Fibroblast of lung (primary cell): Measurements from ENCODE around the gene SYT9. TPM values are rescaled to one million over a fixed set of nuclear protein-coding genes. Genes with fewer than 3 reads are reported as not detected.

Source experiments
- DNase-seq, 2 donors: peaks; one replicate each; pipeline versions ENCODE4 v3.0.0 to v3.0.0-alpha.2; 2010; ENCODE audit warnings: low read depth in 2 of 2
- H2AFZ ChIP-seq: 2 replicates; pipeline ENCODE4 v1.5.1; 2012; ENCODE audit warnings: low read length, control low read depth, inconsistent platforms
- H3K27ac ChIP-seq: 2 replicates; pipeline ENCODE4 v1.5.1; 2011; ENCODE audit warnings: low read length, control low read depth; ENCODE audit not compliant: insufficient read depth
- H3K27me3 ChIP-seq: 2 replicates; pipeline ENCODE4 v1.5.1; 2011; ENCODE audit warnings: mild to moderate bottlenecking, low read length; ENCODE audit not compliant: control insufficient read depth, insufficient read depth
- H3K36me3 ChIP-seq: 2 replicates; pipeline ENCODE4 v1.5.1; 2011; ENCODE audit warnings: low read length; ENCODE audit not compliant: control insufficient read depth, insufficient read depth
- H3K4me1 ChIP-seq: 2 replicates; pipeline ENCODE4 v1.5.1; 2011; ENCODE audit warnings: low read length; ENCODE audit not compliant: control insufficient read depth, insufficient read depth; ENCODE audit errors: extremely low read depth
- H3K4me2 ChIP-seq: 2 replicates; pipeline ENCODE4 v1.5.1; 2011; ENCODE audit warnings: low read length, control low read depth; ENCODE audit not compliant: insufficient read depth; ENCODE audit errors: extremely low read depth
- H3K4me3 ChIP-seq, 4 experiments: fragments of 200-600 bp in 1 of 4; sonication (generic) in 1 of 4; replicated peaks in 1 of 4; 2 replicates each; pipeline ENCODE4 v1.5.1; 2011 to 2016; ENCODE audit warnings: low read length in 4 of 4, low read depth in 3 of 4, mild to moderate bottlenecking in 3 of 4, control low read depth in 2 of 4, inconsistent platforms in 1 of 4, mixed read lengths in 1 of 4; ENCODE audit not compliant: insufficient read depth in 1 of 4; ENCODE audit errors: control extremely low read depth in 1 of 4
- H3K79me2 ChIP-seq: 2 replicates; pipeline ENCODE4 v1.5.1; 2012; ENCODE audit warnings: mild to moderate bottlenecking, low read length, inconsistent platforms; ENCODE audit not compliant: control insufficient read depth, insufficient read depth
- H3K9ac ChIP-seq: 2 replicates; pipeline ENCODE4 v1.5.1; 2011; ENCODE audit warnings: mild to moderate bottlenecking, low read length, control low read depth; ENCODE audit not compliant: insufficient read depth
- H3K9me3 ChIP-seq: 2 replicates; pipeline ENCODE4 v1.5.1; 2012; ENCODE audit warnings: low read depth, low read length; ENCODE audit not compliant: control insufficient read depth, insufficient read depth
- H4K20me1 ChIP-seq: 2 replicates; pipeline ENCODE4 v1.5.1; 2011; ENCODE audit warnings: low read length; ENCODE audit not compliant: control insufficient read depth, insufficient read depth; ENCODE audit errors: extremely low read depth
- EZH2 ChIP-seq: IDR thresholded peaks from 2 replicates; pipeline ENCODE4 v1.5.1; 2012; ENCODE audit warnings: low read length, control low read depth, mild to moderate bottlenecking; ENCODE audit errors: missing control alignments
- polyA plus RNA-seq, 2 donors: library from polyadenylated mRNA; depleted of rRNA in 1 of 2; stranded (reverse) in 1 of 2; unstranded in 1 of 2; fragments of >200 nt; gene quantifications; 2 replicates each; pipeline ENCODE4 v1.2.1, GENCODE V29; 2011 to 2012; ENCODE audit warnings: missing spikeins in 1 of 2
- total RNA-seq: library from RNA; depleted of rRNA; stranded (reverse); fragments of >200 nt; gene quantifications from 2 replicates; pipeline ENCODE4 v1.2.1, GENCODE V29; 2014
- TF ChIP-seq, protein P1 (sequence below), 2 donors: IDR thresholded peaks in 1 of 2; conservative IDR thresholded peaks in 1 of 2; 1 replicate in 1 of 2; 2 replicates in 1 of 2; pipeline ENCODE4 v1.5.1; 2011 to 2012; ENCODE audit warnings: low read length in 2 of 2, control low read depth in 1 of 2, inconsistent platforms in 1 of 2, low read depth in 1 of 2, mild to moderate bottlenecking in 1 of 2

Gene SYT9
- total and polyA plus RNA-seq, 2 donors (not counting 1 experiment from before 2014, with no cell fraction given): not detected

DNA sequence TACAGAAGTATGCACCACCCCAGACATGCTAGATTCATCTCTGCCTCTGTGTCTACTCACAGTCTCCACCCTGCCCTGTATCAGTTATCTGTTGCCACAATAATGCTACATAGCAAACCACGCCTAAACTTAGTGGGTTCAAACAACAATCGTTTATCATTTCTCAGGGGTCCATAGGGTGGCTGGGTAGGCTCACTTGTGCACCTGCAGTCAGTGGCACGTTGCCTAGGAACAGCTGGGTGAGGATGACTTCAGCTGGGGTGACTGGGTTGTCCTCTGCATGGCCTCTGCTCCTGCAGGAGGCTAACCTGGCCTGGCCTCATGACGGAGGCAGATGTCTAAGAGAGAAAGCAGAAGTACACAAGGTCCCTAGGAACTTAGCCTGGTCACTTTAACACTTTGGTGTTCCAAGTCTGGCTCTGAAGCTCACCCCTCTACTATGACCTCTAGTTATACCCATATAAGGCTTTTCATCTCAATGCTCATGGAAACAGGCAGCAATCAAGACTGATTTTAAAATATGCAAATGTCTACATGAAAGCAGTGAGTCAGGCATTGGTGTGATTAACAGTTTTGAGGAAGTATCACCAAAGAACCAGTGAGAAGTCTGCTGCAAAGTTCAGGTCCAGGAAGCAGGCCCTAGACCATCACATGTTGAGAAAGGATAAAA is 244.3 kb downstream of the SYT9 start:
- Histone ChIP-seq H4K20me1 (no peaks in the 10 kb centered on the region), H3K79me2 (no peaks in the 10 kb centered on the region), H3K4me3 (no peak overlapping the region), H3K9me3 (no peaks in the 10 kb centered on the region), H3K4me1 (peaks cover 4% of the 10 kb centered on the region), H3K36me3 (peaks cover 3% of the 10 kb centered on the region), H3K27me3 (no peaks in the 10 kb centered on the region), H3K4me2 (no peak overlapping the region), H2AFZ (no peak overlapping the region), H3K9ac (no peak overlapping the region), H3K27ac (no peak overlapping the region)
- no peak for TF ChIP-seq EZH2
- TF ChIP-seq, protein P1, sequence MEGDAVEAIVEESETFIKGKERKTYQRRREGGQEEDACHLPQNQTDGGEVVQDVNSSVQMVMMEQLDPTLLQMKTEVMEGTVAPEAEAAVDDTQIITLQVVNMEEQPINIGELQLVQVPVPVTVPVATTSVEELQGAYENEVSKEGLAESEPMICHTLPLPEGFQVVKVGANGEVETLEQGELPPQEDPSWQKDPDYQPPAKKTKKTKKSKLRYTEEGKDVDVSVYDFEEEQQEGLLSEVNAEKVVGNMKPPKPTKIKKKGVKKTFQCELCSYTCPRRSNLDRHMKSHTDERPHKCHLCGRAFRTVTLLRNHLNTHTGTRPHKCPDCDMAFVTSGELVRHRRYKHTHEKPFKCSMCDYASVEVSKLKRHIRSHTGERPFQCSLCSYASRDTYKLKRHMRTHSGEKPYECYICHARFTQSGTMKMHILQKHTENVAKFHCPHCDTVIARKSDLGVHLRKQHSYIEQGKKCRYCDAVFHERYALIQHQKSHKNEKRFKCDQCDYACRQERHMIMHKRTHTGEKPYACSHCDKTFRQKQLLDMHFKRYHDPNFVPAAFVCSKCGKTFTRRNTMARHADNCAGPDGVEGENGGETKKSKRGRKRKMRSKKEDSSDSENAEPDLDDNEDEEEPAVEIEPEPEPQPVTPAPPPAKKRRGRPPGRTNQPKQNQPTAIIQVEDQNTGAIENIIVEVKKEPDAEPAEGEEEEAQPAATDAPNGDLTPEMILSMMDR (conservative IDR thresholded peaks at IDR 0.05 in 1 of 2, IDR thresholded peaks at IDR 0.05 in 1 of 2; ENCODE audit: low read depth in 1 of 2, low read length in 2 of 2): no peak
- DNase-seq: no peak

DNA sequence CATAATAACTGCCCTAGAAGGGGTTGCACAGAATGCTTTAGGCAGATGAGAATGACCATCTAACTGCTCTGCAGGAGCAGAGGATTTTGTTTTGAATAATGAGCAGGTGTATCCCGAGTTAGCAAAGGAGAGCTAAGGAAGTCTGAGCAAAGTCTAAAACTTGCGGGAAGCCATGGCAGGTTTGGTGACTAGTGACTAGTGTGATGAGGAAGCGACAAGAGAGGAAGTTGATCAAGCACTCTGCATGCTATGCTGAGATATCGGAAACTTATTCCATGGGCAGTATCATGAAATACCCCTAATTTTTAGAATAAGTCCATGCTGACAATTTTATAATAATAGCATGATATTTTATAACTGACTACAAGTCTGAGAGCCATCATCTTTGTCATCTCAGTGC is 246.5 kb downstream of the SYT9 start:
- no peak overlapping the region for H3K27ac ChIP-seq
- no peak for TF ChIP-seq EZH2
- TF ChIP-seq, protein P1 (conservative IDR thresholded peaks at IDR 0.05 in 1 of 2, IDR thresholded peaks at IDR 0.05 in 1 of 2; ENCODE audit: low read depth in 1 of 2, low read length in 2 of 2): no peak

DNA sequence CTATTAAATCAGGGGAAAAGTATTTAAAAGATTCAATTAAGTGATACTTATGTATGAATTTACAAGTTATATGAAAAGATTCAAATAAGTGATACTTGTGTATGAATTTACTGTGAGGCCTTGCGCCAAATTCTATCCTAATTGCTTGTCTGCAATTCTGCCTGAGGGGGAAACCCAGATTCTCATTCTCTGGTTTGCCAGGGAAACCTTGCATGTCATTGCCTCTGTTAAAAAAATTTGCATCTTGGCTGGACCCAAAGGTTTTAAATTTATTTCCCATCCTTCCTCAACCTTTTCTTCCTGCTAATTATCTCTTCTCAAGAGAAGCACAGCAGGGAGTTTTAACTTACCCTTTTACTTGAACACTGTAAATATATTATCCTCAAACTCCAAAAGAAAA is 247.4 kb downstream of the SYT9 start:
- no peak for DNase-seq
- H3K4me2 ChIP-seq: no peak overlapping the region
- H3K4me1 ChIP-seq: peaks cover 4% of the 10 kb centered on the region
- H3K36me3 ChIP-seq: no peaks in the 10 kb centered on the region
- no peak overlapping the region for H3K4me3 ChIP-seq
- no peaks in the 10 kb centered on the region for H3K9me3 ChIP-seq
- no peaks in the 10 kb centered on the region for H3K79me2 ChIP-seq
- H4K20me1 ChIP-seq: no peaks in the 10 kb centered on the region
- H2AFZ ChIP-seq: no peak overlapping the region
- H3K9ac ChIP-seq: no peak overlapping the region
- H3K27me3 ChIP-seq: no peaks in the 10 kb centered on the region
- TF ChIP-seq EZH2: no peak
- TF ChIP-seq, protein P1 (conservative IDR thresholded peaks at IDR 0.05 in 1 of 2, IDR thresholded peaks at IDR 0.05 in 1 of 2; ENCODE audit: low read depth in 1 of 2, low read length in 2 of 2): no peak
- H3K27ac ChIP-seq: no peak overlapping the region

More for the DNA sequence above, 246.5 kb downstream of the SYT9 start:
- peaks cover 3% of the 10 kb centered on the region for H3K36me3 ChIP-seq
- no peak for DNase-seq
- H3K79me2 ChIP-seq: no peaks in the 10 kb centered on the region
- no peak overlapping the region for H3K4me3 ChIP-seq
- H3K9ac ChIP-seq: no peak overlapping the region
- no peaks in the 10 kb centered on the region for H3K27me3 ChIP-seq
- peaks cover 4% of the 10 kb centered on the region for H3K4me1 ChIP-seq
- H3K9me3 ChIP-seq: no peaks in the 10 kb centered on the region
- H2AFZ ChIP-seq: no peak overlapping the region
- H3K4me2 ChIP-seq: no peak overlapping the region
- no peaks in the 10 kb centered on the region for H4K20me1 ChIP-seq
